ENCODE results near the gene FITM1. TPM values are rescaled to one million over a fixed set of nuclear protein-coding genes. Genes with fewer than 3 reads are reported as not detected.

FITM1 gene
- total RNA-seq, 1 donor from 2014 or later: 0.27 TPM

- H3K4me1 Mint-ChIP-seq (ENCODE audit: low read depth): peaks cover 42% of the 10 kb centered on the region
- H3K27ac Mint-ChIP-seq (ENCODE audit: unreplicated experiment): peak within 1 kb of the TSS; percentile 74
- peaks cover 11% of the 10 kb centered on the region for H3K36me3 Mint-ChIP-seq (ENCODE audit: low read depth)
- peak within 1 kb of the TSS; percentile 83 for H3K4me3 Mint-ChIP-seq (ENCODE audit: unreplicated experiment)
- no peaks in the 10 kb centered on the region for H3K9me3 Mint-ChIP-seq (ENCODE audit: low read depth)
- peak; percentile 95 for DNase-seq (ENCODE audit: low spot score)
- TF ChIP-seq CTCF (IDR thresholded peaks at IDR 0.05): no peak
- no peaks in the 10 kb centered on the region for H3K27me3 Mint-ChIP-seq (ENCODE audit: low read depth)
Measured at GRCh38 chr14:24135834-24136683, 5.6 kb downstream of the FITM1 start, which contains the start of gene PSME1. TSS of gene PSME1 (plus strand) at chr14:24136194. CDS start at chr14:24136263, 69 bp downstream.

GRCh38 chr14:24136684-24137528 is 6.4 kb downstream of the FITM1 start:
- Mint-ChIP-seq H3K4me1 (ENCODE audit: low read depth) (peaks cover 46% of the 10 kb centered on the region), H3K9me3 (ENCODE audit: low read depth) (no peaks in the 10 kb centered on the region), H3K4me3 (ENCODE audit: unreplicated experiment) (peak overlapping the region; percentile 83), H3K27me3 (ENCODE audit: low read depth) (no peaks in the 10 kb centered on the region), H3K27ac (ENCODE audit: unreplicated experiment) (peak overlapping the region; percentile 74), H3K36me3 (ENCODE audit: low read depth) (peaks cover 11% of the 10 kb centered on the region)
- no peak for DNase-seq (ENCODE audit: low spot score)
- no peak for TF ChIP-seq CTCF (IDR thresholded peaks at IDR 0.05)

- Mint-ChIP-seq H3K27ac (ENCODE audit: unreplicated experiment) (no peak overlapping the region), H3K36me3 (ENCODE audit: low read depth) (peaks cover 11% of the 10 kb centered on the region), H3K4me1 (ENCODE audit: low read depth) (peaks cover 51% of the 10 kb centered on the region), H3K4me3 (ENCODE audit: unreplicated experiment) (no peak overlapping the region), H3K27me3 (ENCODE audit: low read depth) (no peaks in the 10 kb centered on the region), H3K9me3 (ENCODE audit: low read depth) (no peaks in the 10 kb centered on the region)
- DNase-seq (ENCODE audit: low spot score): no peak
- TF ChIP-seq CTCF (IDR thresholded peaks at IDR 0.05): no peak
Measured at GRCh38 chr14:24137529-24138395, 7.3 kb downstream of the FITM1 start.

- no peak for DNase-seq (ENCODE audit: low spot score)
- no peak for TF ChIP-seq CTCF (IDR thresholded peaks at IDR 0.05)
- no peaks in the 10 kb centered on the region for H3K27me3 Mint-ChIP-seq (ENCODE audit: low read depth)
- H3K9me3 Mint-ChIP-seq (ENCODE audit: low read depth): no peaks in the 10 kb centered on the region
- no peak overlapping the region for H3K27ac Mint-ChIP-seq (ENCODE audit: unreplicated experiment)
- peaks cover 51% of the 10 kb centered on the region for H3K4me1 Mint-ChIP-seq (ENCODE audit: low read depth)
- H3K36me3 Mint-ChIP-seq (ENCODE audit: low read depth): peaks cover 11% of the 10 kb centered on the region
- no peak overlapping the region for H3K4me3 Mint-ChIP-seq (ENCODE audit: unreplicated experiment)
Measured at GRCh38 chr14:24138396-24139271, 8.2 kb downstream of the FITM1 start.

Data from chondrocyte (in vitro differentiated cells).